Heart left ventricle (tissue), 13 donors: ENCODE results near the gene SLC17A2.

Experiments used
- CTCF ChIP-seq, 12 donors: fragments of 200-600 bp; sonication (generic) in 4 of 12; IDR thresholded peaks; one replicate each; pipeline versions ENCODE4 v1.5.0 to v1.8.0; 2018 to 2022; ENCODE audit warnings: antibody characterized with exemption in 12 of 12, mild to moderate bottlenecking in 5 of 12
- POLR2A ChIP-seq, 2 donors: fragments of 450-650 bp; IDR thresholded peaks; one replicate each; pipeline ENCODE4 v1.6.1; 2017; ENCODE audit warnings: antibody characterized with exemption in 2 of 2, mild to moderate bottlenecking in 2 of 2, moderate library complexity in 2 of 2
- donor health status: ischemic (EF 13 %, LVEDD 7.1; RV severe dilation, severe dysfunction).
- donor health status: DM: no; HTN: yes; CAD: no.
- donor health status: DM: no; HTN: no; CAD: no.
- donor health status: ischemic (EF 25% LVEDD 6.9; RV normal size, moderate dysfunction).
- donor health status: ischemic (EF 25% LVEDD 5.7; RV mildly dilated, moderate dysfunction).
- donor health status: ischemic (EF 35%, LVEDD 5.7; RV mildly dilated, moderate dysfunction).
- donor health status: nonischemic (EF 11% LVEDD 7.7; RV severe dilation, severe dysfunction).
- donor health status: DM: yes; HTN: yes; CAD: no.
- donor health status: PGD.
- donor health status: ischemic (EF 29% LVEDD 5.4; RV normal size, mild dysfunction).
- donor health status: nonischemic (EF 23%, LVEDD 6.1; RV moderate dilation, normal function).

- TF ChIP-seq CTCF (IDR thresholded peaks at IDR 0.05) (no peak), POLR2A (IDR thresholded peaks at IDR 0.05) (no peak)
These were observed 41.9 kb downstream of the SLC17A2 start for GRCh38 chr6:25888626-25889025.
